HepG2 (cell line): Measurements from ENCODE around the gene CPNE1. TPM values are rescaled to one million over a fixed set of nuclear protein-coding genes. Genes with fewer than 3 reads are reported as not detected.
A peak's percentile ranks its signal among the peaks of the same experiment; 100 is the strongest.

Experiments
- ELF4 ChIP-seq: sonication (generic); formaldehyde crosslinking; IDR thresholded peaks from 2 replicates; pipeline ENCODE4 v1.5.0; 2020; ENCODE audit warnings: missing genetic modification reagents, mild to moderate bottlenecking, moderate library complexity, borderline replicate concordance
- MYNN ChIP-seq: sonication (generic); formaldehyde crosslinking; IDR thresholded peaks from 2 replicates; pipeline ENCODE4 v1.4.0; 2020; ENCODE audit warnings: mild to moderate bottlenecking, low read depth, missing genetic modification reagents
- RXRB ChIP-seq: IDR thresholded peaks from 2 replicates; pipeline ENCODE4 v1.6.1; 2016; ENCODE audit warnings: borderline replicate concordance, missing genetic modification reagents, missing compliant biosample characterization
- SMAD1 ChIP-seq: sonication (generic); formaldehyde crosslinking; IDR thresholded peaks from 2 replicates; pipeline ENCODE4 v1.4.0; 2020; ENCODE audit warnings: missing genetic modification reagents, low read depth, mild to moderate bottlenecking, borderline replicate concordance
- ZBTB1 ChIP-seq: sonication (generic); formaldehyde crosslinking; IDR thresholded peaks from 2 replicates; pipeline ENCODE4 v1.4.0; 2020; ENCODE audit warnings: missing genetic modification reagents, borderline replicate concordance
- ZNF3 ChIP-seq: IDR thresholded peaks from 2 replicates; pipeline ENCODE4 v1.7.0; 2017; ENCODE audit warnings: inconsistent platforms
- ZNF484 ChIP-seq: sonication (generic); formaldehyde crosslinking; IDR thresholded peaks from 2 replicates; pipeline ENCODE4 v1.5.1; 2020; ENCODE audit warnings: mild to moderate bottlenecking, low read depth, missing genetic modification reagents, borderline replicate concordance
- ZNF7 ChIP-seq: IDR thresholded peaks from 2 replicates; pipeline ENCODE4 v1.6.1; 2016; ENCODE audit warnings: missing biosample characterization, missing genetic modification reagents
- ZNF761 ChIP-seq: sonication (generic); formaldehyde crosslinking; conservative IDR thresholded peaks from 2 replicates; pipeline ENCODE4 v1.4.0; 2020; ENCODE audit warnings: mild to moderate bottlenecking, missing genetic modification reagents
- polyA plus RNA-seq, 8 experiments: library from polyadenylated mRNA; depleted of rRNA in 3 of 8; stranded (reverse) in 7 of 8; unstranded in 1 of 8; fragments of >200 nt; fragmentation: Illumina TruSeq in 4 of 8; extraction: Trizol in 4 of 8; gene quantifications; 2 replicates each; pipeline versions ENCODE4 v1.2.1 to v1.2.3, GENCODE V29; 2011 to 2016; ENCODE audit warnings: low read depth in 4 of 8, missing spikeins in 1 of 8, mixed read lengths in 1 of 8; ENCODE audit not compliant: insufficient read depth in 1 of 8
- total RNA-seq, 5 experiments: library from RNA; depleted of rRNA; stranded (reverse); fragments of >200 nt; fragmentation: Illumina TruSeq; extraction: Trizol; gene quantifications; 2 replicates each; pipeline ENCODE4 v1.2.3, GENCODE V29; 2016; ENCODE audit warnings: low read depth in 1 of 5
- TF ChIP-seq, protein P1 (sequence below), 2 experiments: sonication (generic) in 1 of 2; formaldehyde crosslinking in 1 of 2; IDR thresholded peaks; 2 replicates each; pipeline versions ENCODE4 v1.6.1 to v1.9.0; 2014 to 2022; ENCODE audit warnings: antibody characterized with exemption in 1 of 2, borderline replicate concordance in 1 of 2, inconsistent platforms in 1 of 2, low read depth in 1 of 2, missing genetic modification reagents in 1 of 2
- TF ChIP-seq, protein P2 (sequence below), 2 experiments: sonication (generic) in 1 of 2; formaldehyde crosslinking in 1 of 2; IDR thresholded peaks; 2 replicates each; pipeline versions ENCODE4 v1.4.0 to v1.6.1; 2016 to 2020; ENCODE audit warnings: borderline replicate concordance in 1 of 2, low read depth in 1 of 2, mild to moderate bottlenecking in 1 of 2, missing genetic modification reagents in 1 of 2
- TF ChIP-seq, protein P3 (sequence below): sonication (generic); formaldehyde crosslinking; IDR thresholded peaks from 2 replicates; pipeline ENCODE4 v1.5.1; 2020; ENCODE audit warnings: missing genetic modification reagents, mild to moderate bottlenecking, borderline replicate concordance
- TF ChIP-seq, protein P4 (sequence below): sonication (generic); formaldehyde crosslinking; IDR thresholded peaks from 2 replicates; pipeline ENCODE4 v1.4.0; 2020; ENCODE audit warnings: missing genetic modification reagents, borderline replicate concordance

Gene CPNE1
- total and polyA plus RNA-seq, 2 of the 13 experiments (the other 11 are each of a cell fraction or from before 2014, with no cell fraction given) = 408 to 431 TPM

DNA sequence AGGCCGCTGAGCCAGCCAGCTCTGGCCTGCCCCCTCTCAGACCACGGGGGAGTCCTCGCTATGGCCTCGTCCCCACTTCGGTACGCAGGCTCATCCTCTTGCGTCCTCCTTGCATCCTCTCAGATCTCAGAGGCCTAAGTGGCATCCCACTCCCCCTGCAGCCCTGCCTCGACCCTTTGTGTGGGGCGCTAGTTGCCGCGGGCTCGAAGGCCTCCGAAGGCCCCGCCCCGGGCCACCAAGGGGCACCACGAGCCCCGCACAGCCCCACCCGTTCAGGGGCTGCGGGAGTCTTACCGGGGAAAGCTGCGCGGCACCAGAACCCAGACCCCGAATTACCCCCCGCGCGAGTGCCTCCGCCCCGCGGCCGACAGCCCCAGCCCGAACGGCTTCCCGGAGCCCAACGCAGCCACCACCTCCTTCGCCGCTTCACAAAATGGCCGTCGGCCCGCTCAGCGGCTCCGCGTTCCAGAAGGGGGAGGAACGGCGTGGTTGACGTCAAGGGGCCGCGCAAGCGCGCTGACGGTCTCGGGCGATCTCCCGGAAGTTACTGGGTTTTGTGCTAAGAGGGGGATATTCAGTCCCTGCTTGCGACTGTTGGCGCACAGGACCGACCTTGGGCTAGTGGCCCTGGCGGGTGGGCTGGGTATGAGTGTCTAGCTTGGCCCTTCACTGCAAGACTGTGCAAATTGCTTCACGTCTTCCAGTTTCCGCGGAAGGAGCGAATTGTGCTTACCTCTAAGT, at the start of gene CPNE1, which contains the start of gene RBM12 (continued):
- TF ChIP-seq, protein P1, sequence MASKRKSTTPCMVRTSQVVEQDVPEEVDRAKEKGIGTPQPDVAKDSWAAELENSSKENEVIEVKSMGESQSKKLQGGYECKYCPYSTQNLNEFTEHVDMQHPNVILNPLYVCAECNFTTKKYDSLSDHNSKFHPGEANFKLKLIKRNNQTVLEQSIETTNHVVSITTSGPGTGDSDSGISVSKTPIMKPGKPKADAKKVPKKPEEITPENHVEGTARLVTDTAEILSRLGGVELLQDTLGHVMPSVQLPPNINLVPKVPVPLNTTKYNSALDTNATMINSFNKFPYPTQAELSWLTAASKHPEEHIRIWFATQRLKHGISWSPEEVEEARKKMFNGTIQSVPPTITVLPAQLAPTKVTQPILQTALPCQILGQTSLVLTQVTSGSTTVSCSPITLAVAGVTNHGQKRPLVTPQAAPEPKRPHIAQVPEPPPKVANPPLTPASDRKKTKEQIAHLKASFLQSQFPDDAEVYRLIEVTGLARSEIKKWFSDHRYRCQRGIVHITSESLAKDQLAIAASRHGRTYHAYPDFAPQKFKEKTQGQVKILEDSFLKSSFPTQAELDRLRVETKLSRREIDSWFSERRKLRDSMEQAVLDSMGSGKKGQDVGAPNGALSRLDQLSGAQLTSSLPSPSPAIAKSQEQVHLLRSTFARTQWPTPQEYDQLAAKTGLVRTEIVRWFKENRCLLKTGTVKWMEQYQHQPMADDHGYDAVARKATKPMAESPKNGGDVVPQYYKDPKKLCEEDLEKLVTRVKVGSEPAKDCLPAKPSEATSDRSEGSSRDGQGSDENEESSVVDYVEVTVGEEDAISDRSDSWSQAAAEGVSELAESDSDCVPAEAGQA (IDR thresholded peaks at IDR 0.05; ENCODE audit: low read depth) = peak; percentile 98
- TF ChIP-seq, protein P1 (CRISPR knock-in tag; IDR thresholded peaks at IDR 0.05; ENCODE audit: borderline replicate concordance) = no peak; the same call in 1 of the 2 replicates
- peak; percentile 72 for TF ChIP-seq ZNF3 (CRISPR knock-in tag)
- no peak for TF ChIP-seq ZBTB1 (CRISPR knock-in tag)
- TF ChIP-seq ZNF761 (CRISPR knock-in tag) = peak; percentile 98
- peak; percentile 71; the same call in 1 of the 2 replicates for TF ChIP-seq MYNN (CRISPR knock-in tag)
- TF ChIP-seq, protein P2, sequence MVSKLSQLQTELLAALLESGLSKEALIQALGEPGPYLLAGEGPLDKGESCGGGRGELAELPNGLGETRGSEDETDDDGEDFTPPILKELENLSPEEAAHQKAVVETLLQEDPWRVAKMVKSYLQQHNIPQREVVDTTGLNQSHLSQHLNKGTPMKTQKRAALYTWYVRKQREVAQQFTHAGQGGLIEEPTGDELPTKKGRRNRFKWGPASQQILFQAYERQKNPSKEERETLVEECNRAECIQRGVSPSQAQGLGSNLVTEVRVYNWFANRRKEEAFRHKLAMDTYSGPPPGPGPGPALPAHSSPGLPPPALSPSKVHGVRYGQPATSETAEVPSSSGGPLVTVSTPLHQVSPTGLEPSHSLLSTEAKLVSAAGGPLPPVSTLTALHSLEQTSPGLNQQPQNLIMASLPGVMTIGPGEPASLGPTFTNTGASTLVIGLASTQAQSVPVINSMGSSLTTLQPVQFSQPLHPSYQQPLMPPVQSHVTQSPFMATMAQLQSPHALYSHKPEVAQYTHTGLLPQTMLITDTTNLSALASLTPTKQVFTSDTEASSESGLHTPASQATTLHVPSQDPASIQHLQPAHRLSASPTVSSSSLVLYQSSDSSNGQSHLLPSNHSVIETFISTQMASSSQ (IDR thresholded peaks at IDR 0.05; ENCODE audit: low read depth) = no peak
- TF ChIP-seq, protein P2 (CRISPR knock-in tag; IDR thresholded peaks at IDR 0.05; ENCODE audit: borderline replicate concordance) = peak; percentile 69
- TF ChIP-seq, protein P3, sequence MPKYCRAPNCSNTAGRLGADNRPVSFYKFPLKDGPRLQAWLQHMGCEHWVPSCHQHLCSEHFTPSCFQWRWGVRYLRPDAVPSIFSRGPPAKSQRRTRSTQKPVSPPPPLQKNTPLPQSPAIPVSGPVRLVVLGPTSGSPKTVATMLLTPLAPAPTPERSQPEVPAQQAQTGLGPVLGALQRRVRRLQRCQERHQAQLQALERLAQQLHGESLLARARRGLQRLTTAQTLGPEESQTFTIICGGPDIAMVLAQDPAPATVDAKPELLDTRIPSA = 0 out of 2 replicates have a peak, but pooled peaks have one; percentile 96
- TF ChIP-seq ZNF484 (CRISPR knock-in tag) = peak; percentile 63; the same call in 1 of the 2 replicates
- peak; percentile 97 for TF ChIP-seq ELF4 (CRISPR knock-in tag)
- no peak for TF ChIP-seq ZNF7 (CRISPR knock-in tag)
- peak; percentile 73 for TF ChIP-seq RXRB (CRISPR knock-in tag)
- TF ChIP-seq, protein P4, sequence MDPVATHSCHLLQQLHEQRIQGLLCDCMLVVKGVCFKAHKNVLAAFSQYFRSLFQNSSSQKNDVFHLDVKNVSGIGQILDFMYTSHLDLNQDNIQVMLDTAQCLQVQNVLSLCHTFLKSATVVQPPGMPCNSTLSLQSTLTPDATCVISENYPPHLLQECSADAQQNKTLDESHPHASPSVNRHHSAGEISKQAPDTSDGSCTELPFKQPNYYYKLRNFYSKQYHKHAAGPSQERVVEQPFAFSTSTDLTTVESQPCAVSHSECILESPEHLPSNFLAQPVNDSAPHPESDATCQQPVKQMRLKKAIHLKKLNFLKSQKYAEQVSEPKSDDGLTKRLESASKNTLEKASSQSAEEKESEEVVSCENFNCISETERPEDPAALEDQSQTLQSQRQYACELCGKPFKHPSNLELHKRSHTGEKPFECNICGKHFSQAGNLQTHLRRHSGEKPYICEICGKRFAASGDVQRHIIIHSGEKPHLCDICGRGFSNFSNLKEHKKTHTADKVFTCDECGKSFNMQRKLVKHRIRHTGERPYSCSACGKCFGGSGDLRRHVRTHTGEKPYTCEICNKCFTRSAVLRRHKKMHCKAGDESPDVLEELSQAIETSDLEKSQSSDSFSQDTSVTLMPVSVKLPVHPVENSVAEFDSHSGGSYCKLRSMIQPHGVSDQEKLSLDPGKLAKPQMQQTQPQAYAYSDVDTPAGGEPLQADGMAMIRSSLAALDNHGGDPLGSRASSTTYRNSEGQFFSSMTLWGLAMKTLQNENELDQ (CRISPR knock-in tag) = peak; percentile 66
- TF ChIP-seq SMAD1 (CRISPR knock-in tag) = peak; percentile 99
